GM18511 (cell line): ENCODE results near the gene SORL1.

Experiments
- ATAC-seq: cut with Tn5 transposase; IDR thresholded peaks from one replicate; pipeline ENCODE4 v1.9.1; 2021; ENCODE audit warnings: mild to moderate bottlenecking, moderate library complexity; ENCODE audit not compliant: unreplicated experiment

SORL1 gene

DNA sequence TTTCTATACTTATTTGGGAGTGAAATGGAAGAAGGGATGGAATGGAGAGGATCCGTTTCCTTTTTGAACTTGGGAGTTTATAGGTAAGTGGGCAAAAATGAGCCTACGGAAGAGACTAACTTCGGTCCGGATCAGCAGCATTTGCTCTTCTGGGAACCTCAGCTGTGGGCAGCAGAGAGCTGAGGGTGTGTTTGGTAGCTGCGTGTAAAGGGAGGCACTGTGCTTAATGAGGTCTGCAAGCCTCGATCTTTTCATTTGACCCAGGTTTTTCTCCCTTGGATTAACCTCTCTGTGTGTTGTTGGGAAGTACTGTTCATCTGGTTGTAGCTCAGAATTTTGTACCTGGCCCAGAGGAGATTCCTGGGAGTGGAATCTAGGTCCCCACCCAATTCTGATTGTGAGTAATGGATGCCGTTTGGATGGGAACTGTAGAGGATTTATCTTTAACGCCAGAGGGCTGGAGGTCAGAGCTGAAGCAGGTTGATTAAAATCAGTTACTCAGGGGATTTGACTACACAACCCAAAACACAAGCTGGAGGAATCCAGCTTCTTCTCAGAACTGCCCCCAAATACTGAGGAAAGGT is 202.2 kb downstream of the SORL1 start:
- ATAC-seq: no peak

DNA sequence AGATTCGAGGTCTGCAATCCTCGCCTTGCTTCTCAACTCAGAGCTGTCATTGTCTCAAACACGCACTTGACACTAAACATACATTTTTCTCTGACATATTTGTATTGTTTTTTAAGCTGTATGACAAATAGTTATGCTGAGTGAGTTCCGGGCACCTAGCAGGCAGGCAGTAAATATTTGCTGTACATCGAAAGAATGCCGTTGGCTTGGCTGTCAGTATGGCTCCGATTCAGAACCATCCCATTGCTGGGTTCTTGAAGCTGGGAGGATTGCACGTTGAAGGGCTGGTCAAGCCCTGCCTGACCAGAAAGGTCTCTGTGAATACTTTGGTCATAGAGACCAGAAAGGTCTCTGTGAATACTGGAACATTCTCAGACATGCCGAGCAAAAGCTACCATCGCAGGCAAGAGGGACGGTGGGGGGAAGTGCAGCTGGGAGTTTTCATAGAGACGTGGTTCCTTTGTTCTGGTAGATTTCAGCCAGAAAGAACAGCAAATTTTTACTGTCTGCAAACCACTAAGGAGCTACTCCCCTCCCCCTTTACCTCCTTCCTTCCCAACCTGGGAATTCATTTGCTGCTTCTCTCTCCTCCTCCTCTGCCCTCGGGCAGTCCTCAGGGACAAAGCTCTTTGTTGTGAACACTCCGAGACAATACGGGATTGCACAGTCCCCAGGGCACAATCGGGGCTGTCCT is 202.9 kb downstream of the SORL1 start:
- no peak for ATAC-seq

GRCh38 chr11:121655537-121656327 is 203.6 kb downstream of the SORL1 start:
- peak; percentile 98 for ATAC-seq

DNA sequence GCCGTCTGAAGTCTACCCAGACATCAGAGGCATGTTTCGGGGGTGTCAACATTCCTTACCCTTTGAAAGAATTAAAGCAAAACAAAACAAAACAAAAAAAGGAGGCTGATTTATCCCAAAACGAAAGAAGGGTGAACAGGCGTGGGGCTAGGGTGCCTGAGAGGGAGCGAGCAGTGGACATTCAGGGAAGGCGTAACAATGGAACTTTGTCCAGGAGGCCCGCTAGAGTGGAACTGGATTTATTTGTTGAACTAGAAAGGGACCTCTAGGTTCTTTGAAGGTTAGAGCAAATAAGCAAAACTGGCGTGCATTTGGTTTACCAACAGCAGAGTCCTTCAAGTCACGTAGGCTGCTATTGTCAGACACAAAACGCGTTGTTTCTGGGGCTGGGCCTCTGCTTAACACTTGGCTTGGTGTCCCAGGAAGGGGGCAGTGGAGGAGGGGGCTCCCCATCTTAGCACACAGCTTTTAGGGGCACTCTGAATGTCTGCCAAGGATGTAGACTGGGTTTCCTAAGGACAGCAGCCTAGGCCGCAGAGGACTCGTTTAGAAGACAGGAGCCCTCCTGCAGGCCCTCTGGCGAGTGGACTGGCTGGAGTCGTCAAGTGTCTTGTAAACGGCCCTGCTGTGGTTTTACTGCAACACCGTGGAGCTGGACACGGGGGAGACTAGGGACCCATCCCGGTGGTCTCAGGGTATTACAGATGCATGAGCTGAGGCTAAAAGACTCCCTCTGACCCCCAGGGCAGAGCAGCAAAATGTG is 204.4 kb downstream of the SORL1 start:
- no peak for ATAC-seq

GRCh38 chr11:121657146-121657545 is 205.0 kb downstream of the SORL1 start:
- ATAC-seq: no peak

GRCh38 chr11:121659811-121660210 is 207.7 kb downstream of the SORL1 start:
- ATAC-seq: no peak

GRCh38 chr11:121661880-121662486 is 209.9 kb downstream of the SORL1 start:
- no peak for ATAC-seq

- ATAC-seq: no peak
These were observed 212.0 kb downstream of the SORL1 start for GRCh38 chr11:121664144-121664543.

DNA sequence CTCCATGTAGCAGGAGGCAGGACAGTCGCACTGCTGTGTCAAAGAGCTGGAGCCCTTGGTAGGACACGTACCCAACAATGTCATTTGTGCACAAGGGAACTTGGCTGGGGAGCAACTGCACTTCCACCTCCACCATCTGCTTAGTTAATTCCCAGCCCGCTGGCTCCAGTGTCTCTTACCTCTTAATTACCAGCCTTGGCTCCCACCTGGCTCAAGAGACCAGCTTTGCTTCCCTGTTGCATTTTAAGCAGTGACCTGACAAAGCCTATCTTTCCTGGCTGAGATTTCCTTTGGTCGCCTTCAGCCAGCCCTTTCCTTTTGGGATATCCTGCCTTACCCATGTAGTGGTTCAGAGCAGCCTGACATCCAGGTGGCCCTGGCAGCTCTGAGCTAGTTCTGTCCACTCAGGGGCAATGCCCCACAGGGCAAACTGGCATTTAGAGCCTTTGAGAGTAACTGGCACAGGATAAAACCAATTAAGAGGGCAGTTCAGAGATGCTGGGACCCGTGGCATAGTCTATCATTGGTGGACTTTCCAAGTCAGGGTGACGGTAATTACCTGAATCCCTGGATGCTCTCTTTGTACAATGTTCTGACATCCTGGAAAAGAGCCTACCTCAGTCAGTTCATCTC is 213.2 kb downstream of the SORL1 start:
- no peak for ATAC-seq

DNA sequence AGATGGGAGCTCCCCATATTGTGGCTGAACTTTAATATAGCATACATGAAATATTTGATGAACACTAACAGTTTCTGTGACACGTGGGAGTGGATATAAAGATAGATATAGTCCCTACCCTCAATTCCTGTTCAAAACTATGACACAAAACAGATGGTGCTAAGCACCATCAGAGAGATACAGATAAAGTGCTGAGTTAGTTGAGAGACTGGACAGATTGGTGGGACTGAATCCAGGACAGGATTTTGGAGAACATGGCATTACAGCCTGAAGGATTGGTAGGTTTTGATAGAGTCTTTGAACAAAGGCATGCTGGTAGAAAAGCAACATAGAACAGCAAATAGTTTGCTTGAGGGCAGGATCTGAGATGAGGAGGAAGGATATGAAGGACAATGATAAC is 215.7 kb downstream of the SORL1 start:
- no peak for ATAC-seq

- ATAC-seq: no peak
These were observed 217.3 kb downstream of the SORL1 start for GRCh38 chr11:121669422-121669821.

- no peak for ATAC-seq
These were observed 218.2 kb downstream of the SORL1 start for GRCh38 chr11:121670266-121670665.

DNA sequence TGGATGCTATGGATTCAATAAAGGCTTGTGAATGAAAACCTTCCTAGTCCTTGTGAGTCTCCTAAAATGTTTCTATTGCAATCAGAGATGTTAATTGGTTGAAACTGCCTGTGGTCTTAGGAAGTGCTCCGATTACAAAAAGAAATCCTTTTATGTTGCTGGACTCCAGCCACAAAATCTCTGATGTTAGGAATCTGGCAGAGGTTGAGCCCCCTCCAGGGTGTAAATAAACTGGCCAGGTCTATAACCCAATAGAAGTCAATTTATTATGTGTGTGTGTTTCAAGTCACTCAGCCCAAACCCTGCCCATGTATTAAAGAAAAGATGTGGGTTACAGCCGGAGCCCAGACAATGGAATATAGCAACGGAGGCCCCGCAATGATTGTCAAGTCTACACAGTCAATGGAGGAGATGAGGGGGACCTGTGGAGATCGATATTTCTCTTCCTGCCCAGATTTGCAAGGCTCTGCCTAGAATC is 218.7 kb downstream of the SORL1 start:
- ATAC-seq: no peak

GRCh38 chr11:121671283-121672168 is 219.4 kb downstream of the SORL1 start:
- ATAC-seq: no peak

DNA sequence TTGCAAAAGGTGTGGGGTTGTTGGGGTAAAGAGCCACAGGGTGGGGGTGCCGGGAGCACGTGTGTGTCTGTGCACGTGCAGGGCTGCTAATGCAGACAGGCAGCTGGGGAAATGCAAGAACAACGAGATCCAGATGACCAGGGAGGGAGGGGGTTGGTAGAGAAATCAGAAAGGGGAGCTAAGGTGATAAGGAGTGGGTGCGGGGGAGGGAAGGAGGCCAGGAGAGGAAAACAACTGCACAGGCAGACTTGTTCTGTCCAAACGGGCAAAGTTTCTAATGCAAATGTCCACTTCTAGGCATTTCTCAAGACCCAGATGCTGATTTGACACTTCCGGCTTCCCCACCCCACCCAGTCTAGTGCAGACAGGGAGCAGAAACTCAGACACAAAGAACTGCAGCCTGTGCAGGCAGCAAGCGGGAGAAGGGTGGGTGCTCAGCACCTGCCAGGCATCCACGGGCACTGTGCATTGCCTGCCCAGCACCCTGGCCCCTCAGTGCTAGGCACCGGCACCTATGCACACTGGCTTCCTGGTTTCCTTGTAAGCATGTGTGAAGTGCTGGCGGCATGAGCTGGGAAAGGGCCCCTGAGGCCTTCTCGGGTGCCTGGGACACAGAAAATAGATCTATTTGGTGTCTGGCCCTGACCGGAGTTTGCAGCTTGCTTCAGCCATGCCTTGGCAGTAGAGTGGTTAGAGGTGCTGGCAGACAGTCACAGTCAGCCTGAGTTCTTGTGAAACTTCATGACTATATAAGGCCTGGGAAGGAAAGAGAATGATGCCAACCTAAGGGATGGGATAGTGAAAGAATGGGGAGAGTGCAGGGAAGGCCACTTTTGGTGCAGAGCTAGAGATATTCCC is 220.7 kb downstream of the SORL1 start:
- no peak for ATAC-seq

- no peak for ATAC-seq
These were observed 229.6 kb downstream of the SORL1 start for GRCh38 chr11:121681550-121682268.
